RWPE2 (cell line): Measurements from ENCODE around the gene NCAPH2.

Source experiments
- ATAC-seq: fragments of 200-7000 bp; cut with Tn5 transposase; 3 replicates; pipeline ENCODE4 v1.9.1; 2021; ENCODE audit warnings: low read depth
- DNase-seq: peaks from one replicate; pipeline ENCODE4 v3.0.0-alpha.2; 2020; ENCODE audit warnings: low spot score
- H3K27ac ChIP-seq: fragments of 450-650 bp; 2 replicates; pipeline ENCODE4 v1.5.1; 2017; ENCODE audit warnings: mild to moderate bottlenecking; ENCODE audit not compliant: poor library complexity, severe bottlenecking
- H3K27me3 ChIP-seq: fragments of 250-450 bp; sonication (Bioruptor Pico); 2 replicates; pipeline ENCODE4 v1.5.1; 2021; ENCODE audit warnings: mild to moderate bottlenecking, moderate library complexity; ENCODE audit not compliant: insufficient read depth, poor library complexity, severe bottlenecking
- H3K36me3 ChIP-seq: fragments of 250-450 bp; sonication (Bioruptor Pico); 2 replicates; pipeline ENCODE4 v1.5.1; 2020; ENCODE audit warnings: low read depth, mild to moderate bottlenecking, moderate library complexity
- H3K4me1 ChIP-seq: fragments of 250-450 bp; sonication (Bioruptor Pico); 2 replicates; pipeline ENCODE4 v1.5.1; 2021; ENCODE audit warnings: mild to moderate bottlenecking, moderate library complexity; ENCODE audit not compliant: insufficient read depth, poor library complexity, severe bottlenecking
- H3K4me3 ChIP-seq: fragments of 250-450 bp; sonication (Bioruptor Pico); 2 replicates; pipeline ENCODE4 v1.5.1; 2021; ENCODE audit warnings: mild to moderate bottlenecking, moderate library complexity; ENCODE audit not compliant: severe bottlenecking
- H3K9me3 ChIP-seq: fragments of 250-450 bp; sonication (Bioruptor Pico); 2 replicates; pipeline ENCODE4 v1.5.1; 2021; ENCODE audit warnings: mild to moderate bottlenecking, moderate library complexity; ENCODE audit not compliant: severe bottlenecking
- CTCF ChIP-seq: fragments of 450-650 bp; IDR thresholded peaks from one replicate; pipeline ENCODE4 v1.5.1; 2017; ENCODE audit warnings: mild to moderate bottlenecking, moderate library complexity; ENCODE audit not compliant: poor library complexity, severe bottlenecking

Gene NCAPH2

GRCh38 chr22:50529416-50529896 lies 21.4 kb downstream of the NCAPH2 start:
- ATAC-seq (no peak), DNase-seq (peak; percentile 72)
- no peak for TF ChIP-seq CTCF
- Histone ChIP-seq H3K9me3 (no peaks in the 10 kb centered on the region), H3K4me3 (peak overlapping the region; percentile 67), H3K36me3 (no peaks in the 10 kb centered on the region), H3K4me1 (no peaks in the 10 kb centered on the region), H3K27me3 (no peaks in the 10 kb centered on the region), H3K27ac (peak overlapping the region; percentile 81)

GRCh38 chr22:50529897-50530579 lies 22.0 kb downstream of the NCAPH2 start, which contains the start of gene TYMP:
TSS of gene TYMP (minus strand) at chr22:50530012. CDS start at chr22:50529709, 303 bp downstream.
- H3K9me3 ChIP-seq: no peaks in the 10 kb centered on the region
- peak within 1 kb of the TSS; percentile 67 for H3K4me3 ChIP-seq
- H3K4me1 ChIP-seq: no peaks in the 10 kb centered on the region
- DNase-seq (peak; percentile 83), ATAC-seq (peak; percentile 35)
- H3K27me3 ChIP-seq: no peaks in the 10 kb centered on the region
- peak within 1 kb of the TSS; percentile 81 for H3K27ac ChIP-seq
- no peak for TF ChIP-seq CTCF
- H3K36me3 ChIP-seq: no peaks in the 10 kb centered on the region

- Histone ChIP-seq H3K36me3 (no peaks in the 10 kb centered on the region), H3K9me3 (no peaks in the 10 kb centered on the region), H3K27me3 (no peaks in the 10 kb centered on the region), H3K4me3 (peak overlapping the region; percentile 67), H3K27ac (peak overlapping the region; percentile 81), H3K4me1 (no peaks in the 10 kb centered on the region)
- no peak for TF ChIP-seq CTCF
- no peak for ATAC-seq
- no peak for DNase-seq
These were observed 22.5 kb downstream of the NCAPH2 start for GRCh38 chr22:50530580-50530876.

- H3K9me3 ChIP-seq: no peaks in the 10 kb centered on the region
- H3K27ac ChIP-seq: peak overlapping the region; percentile 81
- peak overlapping the region; percentile 67 for H3K4me3 ChIP-seq
- H3K36me3 ChIP-seq: no peaks in the 10 kb centered on the region
- ATAC-seq: peak; percentile 46
- no peaks in the 10 kb centered on the region for H3K4me1 ChIP-seq
- no peak for TF ChIP-seq CTCF
- no peaks in the 10 kb centered on the region for H3K27me3 ChIP-seq
- peak; percentile 87 for DNase-seq
These were observed 23.0 kb downstream of the NCAPH2 start for GRCh38 chr22:50530877-50531545.

GRCh38 chr22:50531546-50531961 lies 23.5 kb downstream of the NCAPH2 start:
- Histone ChIP-seq H3K4me3 (peak overlapping the region; percentile 67), H3K36me3 (no peaks in the 10 kb centered on the region), H3K27ac (peak overlapping the region; percentile 81), H3K4me1 (no peaks in the 10 kb centered on the region), H3K9me3 (no peaks in the 10 kb centered on the region), H3K27me3 (no peaks in the 10 kb centered on the region)
- TF ChIP-seq CTCF: no peak
- ATAC-seq (peak; percentile 27), DNase-seq (peak; percentile 71)
